Astrocyte (in vitro differentiated cells and primary cell): Measurements from ENCODE around the gene AFF3. TPM values are rescaled to one million over a fixed set of nuclear protein-coding genes. Genes with fewer than 3 reads are reported as not detected.

ENCODE experiments used
- DNase-seq: peaks from one replicate; pipeline ENCODE4 v3.0.0-alpha.2; 2010; ENCODE audit warnings: low read depth
- FAIRE-seq: peaks from 2 replicates; lab custom pipeline; 2011; peaks lifted over from hg19 to GRCh38; lab: Jason Lieb, UNC
- H2AFZ ChIP-seq: 2 replicates; pipeline ENCODE4 v1.6.0; 2012; ENCODE audit warnings: low read depth, low read length, inconsistent platforms
- H3K27ac ChIP-seq: 2 replicates; pipeline ENCODE4 v1.5.1; 2011; ENCODE audit warnings: low read depth, low read length, inconsistent platforms
- H3K27me3 ChIP-seq: 2 replicates; pipeline ENCODE4 v1.6.0; 2011; ENCODE audit warnings: low read length, inconsistent platforms; ENCODE audit not compliant: insufficient read depth
- H3K36me3 ChIP-seq: 2 replicates; pipeline ENCODE4 v1.5.1; 2011; ENCODE audit warnings: low read length, inconsistent platforms; ENCODE audit not compliant: insufficient read depth
- H3K4me1 ChIP-seq: 2 replicates; pipeline ENCODE4 v1.5.1; 2011; ENCODE audit warnings: low read length, inconsistent platforms; ENCODE audit not compliant: insufficient read depth
- H3K4me2 ChIP-seq: 2 replicates; pipeline ENCODE4 v1.6.0; 2012; ENCODE audit warnings: low read length, inconsistent platforms
- H3K4me3 ChIP-seq: 2 replicates; pipeline ENCODE4 v1.5.1; 2011; ENCODE audit warnings: low read depth, mild to moderate bottlenecking, low read length, inconsistent platforms; ENCODE audit not compliant: insufficient read depth
- H3K79me2 ChIP-seq: 2 replicates; pipeline ENCODE4 v1.6.0; 2012; ENCODE audit warnings: mild to moderate bottlenecking, low read length, inconsistent platforms; ENCODE audit not compliant: insufficient read depth
- H3K9ac ChIP-seq: 2 replicates; pipeline ENCODE4 v1.6.0; 2012; ENCODE audit warnings: mild to moderate bottlenecking, low read length, inconsistent platforms
- H3K9me3 ChIP-seq: 2 replicates; pipeline ENCODE4 v1.5.1; 2012; ENCODE audit warnings: low read depth, mild to moderate bottlenecking, low read length, inconsistent platforms; ENCODE audit not compliant: insufficient read depth
- H4K20me1 ChIP-seq: 2 replicates; pipeline ENCODE4 v1.6.0; 2012; ENCODE audit warnings: low read length, inconsistent platforms; ENCODE audit not compliant: insufficient read depth
- H3K27ac Mint-ChIP-seq: one replicate; pipeline ENCODE4 v1.8.0; 2021; ENCODE audit warnings: mild to moderate bottlenecking, mixed read lengths; ENCODE audit not compliant: unreplicated experiment
- H3K27me3 Mint-ChIP-seq: one replicate; pipeline ENCODE4 v1.8.0; 2021; ENCODE audit warnings: low read depth, mixed read lengths; ENCODE audit not compliant: unreplicated experiment
- H3K36me3 Mint-ChIP-seq: one replicate; pipeline ENCODE4 v1.8.0; 2021; ENCODE audit warnings: low read depth, mixed read lengths; ENCODE audit not compliant: unreplicated experiment
- H3K4me1 Mint-ChIP-seq: one replicate; pipeline ENCODE4 v1.8.0; 2021; ENCODE audit warnings: low read depth, mixed read lengths; ENCODE audit not compliant: unreplicated experiment
- H3K4me3 Mint-ChIP-seq: one replicate; pipeline ENCODE4 v1.8.0; 2021; ENCODE audit warnings: mild to moderate bottlenecking, moderate library complexity, mixed read lengths; ENCODE audit not compliant: unreplicated experiment
- H3K9me3 Mint-ChIP-seq: one replicate; pipeline ENCODE4 v1.8.0; 2021; ENCODE audit warnings: mild to moderate bottlenecking, mixed read lengths; ENCODE audit not compliant: unreplicated experiment
- CTCF ChIP-seq: IDR thresholded peaks from 2 replicates; pipeline ENCODE4 v1.5.1; 2011; ENCODE audit warnings: low read depth, mild to moderate bottlenecking, inconsistent platforms, low read length, moderate library complexity; ENCODE audit not compliant: insufficient read depth
- EZH2 ChIP-seq: IDR thresholded peaks from 2 replicates; pipeline ENCODE4 v1.6.1; 2012; ENCODE audit warnings: mild to moderate bottlenecking, low read length, inconsistent platforms; ENCODE audit not compliant: insufficient read depth
- total RNA-seq: library from RNA; stranded (reverse); gene quantifications from 2 replicates; pipeline ENCODE4 v1.2.1, GENCODE V29; 2021

Gene AFF3
- total RNA-seq, 1 donor from 2014 or later = 14.7 TPM

- no peaks in the 10 kb centered on the region for H3K27me3 Mint-ChIP-seq
- H4K20me1 ChIP-seq = no peaks in the 10 kb centered on the region
- no peaks in the 10 kb centered on the region for H3K9me3 ChIP-seq
- H3K27ac ChIP-seq = no peak overlapping the region
- H3K4me2 ChIP-seq = no peak overlapping the region
- TF ChIP-seq EZH2 (no peak), CTCF (no peak)
- peaks cover 5% of the 10 kb centered on the region for H3K9me3 Mint-ChIP-seq
- FAIRE-seq (no peak), DNase-seq (no peak)
- H3K36me3 Mint-ChIP-seq = no peaks in the 10 kb centered on the region
- H3K27ac Mint-ChIP-seq = peak overlapping the region; percentile 28
- no peak overlapping the region for H3K9ac ChIP-seq
- no peaks in the 10 kb centered on the region for H3K79me2 ChIP-seq
- no peak overlapping the region for H3K4me3 Mint-ChIP-seq
- peaks cover 26% of the 10 kb centered on the region for H3K4me1 ChIP-seq
- H3K4me1 Mint-ChIP-seq = peaks cover 35% of the 10 kb centered on the region
- no peak overlapping the region for H3K4me3 ChIP-seq
- no peak overlapping the region for H2AFZ ChIP-seq
- no peaks in the 10 kb centered on the region for H3K36me3 ChIP-seq
- no peaks in the 10 kb centered on the region for H3K27me3 ChIP-seq
These were observed 338.5 kb downstream of the AFF3 start for GRCh38 chr2:99803846-99804245.

GRCh38 chr2:99802734-99803133, 339.7 kb downstream of the AFF3 start:
- H3K36me3 Mint-ChIP-seq = no peaks in the 10 kb centered on the region
- H3K9me3 Mint-ChIP-seq = peaks cover 7% of the 10 kb centered on the region
- DNase-seq (no peak), FAIRE-seq (no peak)
- H3K4me3 Mint-ChIP-seq = no peak overlapping the region
- TF ChIP-seq EZH2 (no peak), CTCF (no peak)
- Histone ChIP-seq H3K36me3 (no peaks in the 10 kb centered on the region), H3K4me3 (no peak overlapping the region), H4K20me1 (no peaks in the 10 kb centered on the region), H2AFZ (no peak overlapping the region), H3K4me1 (peaks cover 20% of the 10 kb centered on the region), H3K79me2 (no peaks in the 10 kb centered on the region), H3K27me3 (no peaks in the 10 kb centered on the region), H3K9ac (no peak overlapping the region), H3K4me2 (no peak overlapping the region), H3K9me3 (no peaks in the 10 kb centered on the region), H3K27ac (no peak overlapping the region)
- H3K27ac Mint-ChIP-seq = no peak overlapping the region
- H3K4me1 Mint-ChIP-seq = peaks cover 29% of the 10 kb centered on the region
- no peaks in the 10 kb centered on the region for H3K27me3 Mint-ChIP-seq

GRCh38 chr2:99801327-99801901, 341.0 kb downstream of the AFF3 start:
- Mint-ChIP-seq H3K27ac (no peak overlapping the region), H3K4me1 (peaks cover 18% of the 10 kb centered on the region), H3K36me3 (no peaks in the 10 kb centered on the region), H3K9me3 (peaks cover 15% of the 10 kb centered on the region), H3K4me3 (no peak overlapping the region), H3K27me3 (no peaks in the 10 kb centered on the region)
- Histone ChIP-seq H3K4me1 (peaks cover 8% of the 10 kb centered on the region), H3K4me2 (no peak overlapping the region), H3K4me3 (no peak overlapping the region), H3K79me2 (no peaks in the 10 kb centered on the region), H2AFZ (no peak overlapping the region), H3K9ac (no peak overlapping the region), H3K27ac (no peak overlapping the region), H4K20me1 (no peaks in the 10 kb centered on the region), H3K9me3 (peaks cover 2% of the 10 kb centered on the region), H3K36me3 (no peaks in the 10 kb centered on the region), H3K27me3 (no peaks in the 10 kb centered on the region)
- TF ChIP-seq EZH2 = no peak
- no peak for TF ChIP-seq CTCF
- DNase-seq (no peak), FAIRE-seq (no peak)
